HG03558 (cell line): ENCODE results near the gene PPIP5K2.
"Not testable (repeated sequence)": the region's sequence is repeated elsewhere in the genome, so short reads cannot be mapped to it uniquely, and the experiment has no call there.

Experiments used
- ATAC-seq: cut with Tn5 transposase; IDR thresholded peaks from one replicate; pipeline ENCODE4 v1.9.1; 2021; ENCODE audit warnings: moderate number of reproducible peaks; ENCODE audit not compliant: unreplicated experiment; ENCODE audit errors: extremely low read depth

PPIP5K2 gene

GRCh38 chr5:103205991-103206700 lies 86.0 kb downstream of the PPIP5K2 start:
- no peak for ATAC-seq

- ATAC-seq: no peak
Observed at GRCh38 chr5:103207011-103207410, 86.9 kb downstream of the PPIP5K2 start.

- no peak for ATAC-seq
Observed at GRCh38 chr5:103207653-103208052, 87.6 kb downstream of the PPIP5K2 start.

GRCh38 chr5:103208460-103208859 lies 88.4 kb downstream of the PPIP5K2 start:
- ATAC-seq: no peak

- no peak for ATAC-seq
Observed at GRCh38 chr5:103209065-103209464, 89.0 kb downstream of the PPIP5K2 start.

- ATAC-seq: no peak
Observed at GRCh38 chr5:103210952-103211351, 90.9 kb downstream of the PPIP5K2 start.

- ATAC-seq: peak; percentile 53
Observed at GRCh38 chr5:103211576-103212561, 91.8 kb downstream of the PPIP5K2 start.

- ATAC-seq: no peak
Observed at GRCh38 chr5:103216137-103216536, 96.0 kb downstream of the PPIP5K2 start.

GRCh38 chr5:103216697-103217096 lies 96.6 kb downstream of the PPIP5K2 start:
- ATAC-seq: no peak

- no peak for ATAC-seq
Observed at GRCh38 chr5:103217101-103217500, 97.0 kb downstream of the PPIP5K2 start.

GRCh38 chr5:103218164-103218563 lies 98.1 kb downstream of the PPIP5K2 start:
- no peak for ATAC-seq

GRCh38 chr5:103219074-103219473 lies 99.0 kb downstream of the PPIP5K2 start:
- not testable (repeated sequence) for ATAC-seq

GRCh38 chr5:103223031-103223955 lies 103.2 kb downstream of the PPIP5K2 start:
- ATAC-seq: no peak

- peak; percentile 97 for ATAC-seq
Observed at GRCh38 chr5:103224118-103224893, 104.2 kb downstream of the PPIP5K2 start.

- ATAC-seq: no peak
Observed at GRCh38 chr5:103224894-103225246, 104.8 kb downstream of the PPIP5K2 start.

GRCh38 chr5:103228061-103228460 lies 108.0 kb downstream of the PPIP5K2 start:
- no peak for ATAC-seq

GRCh38 chr5:103228588-103228987 lies 108.5 kb downstream of the PPIP5K2 start:
- no peak for ATAC-seq

- peak; percentile 83 for ATAC-seq
Observed at GRCh38 chr5:103232393-103232999, 112.4 kb downstream of the PPIP5K2 start.
